HG02938 (cell line): ENCODE measurements around the gene HCN2.
"Not testable (repeated sequence)": the region's sequence is repeated elsewhere in the genome, so short reads cannot be mapped to it uniquely, and the experiment has no call there.

Source experiments
- ATAC-seq: cut with Tn5 transposase; IDR thresholded peaks from one replicate; pipeline ENCODE4 v1.9.1; 2021; ENCODE audit warnings: mild to moderate bottlenecking, moderate library complexity; ENCODE audit not compliant: unreplicated experiment

Gene HCN2

DNA sequence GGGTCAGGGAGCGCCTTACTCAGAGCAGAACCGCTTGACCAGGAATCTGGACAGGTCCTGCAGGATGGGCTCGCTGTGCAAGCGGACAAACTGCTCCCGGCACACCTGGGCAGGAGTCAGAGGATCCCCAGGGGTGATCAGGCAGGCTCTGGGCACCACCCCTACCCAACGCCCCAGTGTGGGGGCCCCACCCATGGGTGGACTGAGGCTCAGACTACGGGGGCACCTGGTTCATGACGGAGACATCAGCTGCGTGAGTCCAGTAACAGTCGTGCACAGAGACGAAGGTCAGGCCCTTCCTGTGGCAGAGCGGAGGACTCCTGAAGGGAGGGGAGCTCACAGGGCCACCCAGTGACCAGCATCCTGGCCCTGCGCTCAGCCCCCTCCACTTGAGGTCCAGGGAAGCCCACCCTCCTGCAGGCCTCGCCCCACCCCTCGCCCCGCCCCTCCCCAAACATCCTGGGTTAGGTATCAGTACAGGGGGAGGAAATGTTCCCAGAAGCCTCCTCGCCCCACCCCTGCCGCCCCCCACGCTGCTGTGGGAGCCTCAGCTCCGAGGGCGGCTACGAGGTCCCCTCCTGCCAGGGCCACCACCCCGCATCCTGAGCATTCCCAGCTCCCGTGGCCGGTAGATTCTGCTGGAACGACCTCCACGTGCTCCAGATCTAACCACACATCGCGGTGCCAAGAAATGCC lies 28.0 kb downstream of the HCN2 start:
- ATAC-seq = no peak

DNA sequence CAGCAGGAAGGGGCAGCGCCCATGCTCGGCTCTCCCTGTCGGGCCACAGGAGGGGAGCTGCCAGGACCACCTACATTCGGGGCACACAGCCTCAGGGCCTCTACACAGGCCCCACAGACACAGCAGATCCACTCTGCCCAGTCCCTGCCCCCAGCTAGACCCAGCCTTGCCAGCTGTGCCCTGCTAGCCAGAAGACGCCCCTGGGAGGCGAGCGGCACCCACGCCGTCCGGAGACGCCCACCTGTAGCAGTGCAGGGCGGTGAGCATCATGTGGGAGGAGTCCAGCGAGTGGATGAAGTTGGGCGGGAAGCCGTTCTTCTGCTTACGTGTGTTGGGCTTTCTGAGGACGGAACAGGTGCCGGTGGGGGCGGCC lies 28.6 kb downstream of the HCN2 start:
- ATAC-seq = no peak

GRCh38 chr19:618674-619285 lies 29.1 kb downstream of the HCN2 start:
- no peak for ATAC-seq

GRCh38 chr19:619286-620002 lies 29.8 kb downstream of the HCN2 start:
- no peak for ATAC-seq

DNA sequence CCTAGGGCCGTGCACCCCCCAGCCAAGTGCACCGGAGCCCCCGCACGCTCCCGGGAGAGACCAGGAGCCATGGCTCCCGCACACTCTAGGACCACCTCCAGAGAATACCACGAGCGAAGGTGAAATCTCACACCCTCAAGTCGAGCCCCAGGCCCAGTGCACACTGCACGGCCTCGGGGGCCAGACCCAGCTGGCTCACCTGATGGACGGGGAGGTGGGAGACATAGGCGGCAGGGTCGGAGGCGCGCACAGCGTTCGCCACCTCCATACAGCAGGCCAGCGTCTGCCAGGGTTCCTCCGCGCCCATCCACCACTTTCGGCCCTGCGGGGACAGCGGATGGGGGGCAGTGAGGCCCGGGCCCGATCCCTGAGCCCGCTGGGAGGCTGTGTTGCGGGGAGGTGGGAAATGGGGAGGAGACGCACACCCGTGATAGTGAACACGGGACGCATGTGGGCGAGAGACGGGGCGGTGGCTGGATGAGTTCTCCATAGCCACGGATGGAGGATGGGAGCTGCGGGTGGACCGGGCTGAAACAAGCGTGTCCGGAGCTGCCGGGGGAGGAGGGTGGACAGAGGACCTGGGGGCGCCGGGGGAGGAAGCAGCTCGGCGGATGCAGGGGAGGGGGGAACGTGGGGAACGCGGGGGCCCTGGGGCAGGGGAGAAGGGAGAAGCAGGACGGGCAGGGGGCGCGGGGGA lies 30.6 kb downstream of the HCN2 start:
- no peak for ATAC-seq

DNA sequence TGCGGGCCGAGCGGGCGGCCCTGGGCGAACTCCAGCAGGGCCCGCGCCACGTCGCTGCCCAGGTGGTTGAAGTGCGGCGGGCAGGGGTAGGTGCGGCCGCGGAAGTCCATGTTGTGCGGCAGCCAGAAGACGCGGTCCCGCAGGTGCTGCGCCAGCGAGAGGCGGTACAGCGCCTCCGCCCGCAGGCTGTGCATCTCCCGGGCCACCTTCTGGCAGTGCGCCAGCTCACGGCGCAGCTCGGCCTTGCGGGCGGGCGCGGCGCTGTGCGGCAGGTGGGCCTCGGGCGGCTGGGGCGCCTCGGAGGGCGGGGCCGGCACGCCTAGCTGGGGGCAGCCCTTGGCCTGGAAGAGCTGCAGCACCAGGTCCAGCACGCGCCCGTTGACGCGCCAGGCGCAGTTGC lies 31.5 kb downstream of the HCN2 start:
- not testable (repeated sequence) for ATAC-seq

GRCh38 chr19:621819-622218 lies 32.1 kb downstream of the HCN2 start:
- ATAC-seq = no peak

- no peak for ATAC-seq
Measured at GRCh38 chr19:622666-623065, 33.0 kb downstream of the HCN2 start.

DNA sequence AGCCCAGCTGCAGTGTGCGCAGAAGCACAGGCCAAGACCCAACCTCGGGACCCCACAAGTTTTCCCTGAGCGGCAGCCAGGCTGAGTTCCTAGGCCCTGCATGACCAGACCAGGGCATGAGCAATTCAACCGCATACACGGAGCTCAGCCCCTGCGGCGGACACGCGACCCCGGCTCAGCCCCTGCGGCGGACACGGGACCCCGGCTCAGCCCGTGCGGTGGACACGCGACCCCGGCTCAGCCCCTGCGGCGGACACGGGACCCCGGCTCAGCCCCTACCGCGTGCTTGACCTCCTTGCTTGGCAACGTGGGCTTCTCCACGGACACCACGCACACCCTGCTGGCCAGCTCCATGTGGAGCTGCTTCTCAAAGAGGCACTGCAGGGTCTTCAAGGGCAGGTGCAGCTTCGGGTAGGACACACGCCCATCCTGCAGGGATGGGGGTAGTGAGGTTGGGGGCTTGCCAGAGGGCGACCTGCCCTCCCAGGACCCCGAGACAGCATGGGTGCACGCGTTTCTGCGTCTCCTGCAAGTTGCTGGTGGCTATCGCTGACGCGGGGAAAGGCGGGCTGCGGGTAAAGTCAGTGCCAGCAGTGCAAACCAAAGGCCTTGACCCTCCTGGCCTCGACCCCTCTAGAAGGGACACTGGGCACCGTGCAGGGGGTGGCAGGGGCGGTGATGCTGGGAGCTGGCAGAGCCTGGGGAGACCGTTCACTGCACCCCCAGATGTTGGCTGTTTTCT lies 33.7 kb downstream of the HCN2 start:
- no peak for ATAC-seq

DNA sequence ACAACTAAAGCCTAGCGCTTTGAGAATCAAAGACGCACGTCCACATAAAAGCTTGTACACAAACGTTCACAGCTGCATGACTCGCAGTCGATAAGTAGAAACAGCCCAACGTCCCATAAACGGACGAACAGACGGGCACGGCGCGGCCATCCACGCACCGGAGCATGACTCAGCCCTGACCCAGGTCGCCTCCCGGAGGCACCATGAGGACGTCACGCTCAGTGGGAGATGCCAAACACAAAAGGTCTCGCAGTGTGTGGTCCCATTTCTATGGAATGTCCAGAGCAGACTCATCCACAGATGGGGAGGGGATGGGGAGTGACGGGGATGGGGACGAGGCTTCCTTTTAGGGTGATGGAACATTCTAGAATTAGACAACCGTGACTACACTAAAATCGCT lies 34.3 kb downstream of the HCN2 start:
- no peak for ATAC-seq

- no peak for ATAC-seq
Measured at GRCh38 chr19:624433-625109, 34.9 kb downstream of the HCN2 start.

- ATAC-seq = no peak
Measured at GRCh38 chr19:625257-625656, 35.6 kb downstream of the HCN2 start.

DNA sequence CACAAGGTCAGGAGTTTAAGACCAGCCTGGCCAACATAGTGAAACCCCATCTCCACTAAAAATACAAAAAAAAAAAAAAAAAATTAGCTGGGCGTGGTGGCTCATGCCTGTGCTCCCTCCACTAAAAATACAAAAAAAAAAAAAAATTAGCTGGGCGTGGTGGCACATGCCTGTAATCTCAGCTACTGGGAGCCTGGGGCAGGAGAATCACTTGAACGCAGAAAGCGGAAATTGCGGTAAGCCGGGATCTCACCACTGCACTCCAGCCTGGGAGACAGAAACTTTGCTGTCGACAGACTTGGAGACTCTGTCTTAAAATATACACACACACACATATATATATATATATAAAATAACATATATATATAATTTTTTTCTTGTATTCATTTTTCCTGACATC lies 36.9 kb downstream of the HCN2 start:
- ATAC-seq = not testable (repeated sequence)

GRCh38 chr19:628168-628567 lies 38.5 kb downstream of the HCN2 start:
- ATAC-seq = no peak

- not testable (repeated sequence) for ATAC-seq
Measured at GRCh38 chr19:629515-629914, 39.8 kb downstream of the HCN2 start.

DNA sequence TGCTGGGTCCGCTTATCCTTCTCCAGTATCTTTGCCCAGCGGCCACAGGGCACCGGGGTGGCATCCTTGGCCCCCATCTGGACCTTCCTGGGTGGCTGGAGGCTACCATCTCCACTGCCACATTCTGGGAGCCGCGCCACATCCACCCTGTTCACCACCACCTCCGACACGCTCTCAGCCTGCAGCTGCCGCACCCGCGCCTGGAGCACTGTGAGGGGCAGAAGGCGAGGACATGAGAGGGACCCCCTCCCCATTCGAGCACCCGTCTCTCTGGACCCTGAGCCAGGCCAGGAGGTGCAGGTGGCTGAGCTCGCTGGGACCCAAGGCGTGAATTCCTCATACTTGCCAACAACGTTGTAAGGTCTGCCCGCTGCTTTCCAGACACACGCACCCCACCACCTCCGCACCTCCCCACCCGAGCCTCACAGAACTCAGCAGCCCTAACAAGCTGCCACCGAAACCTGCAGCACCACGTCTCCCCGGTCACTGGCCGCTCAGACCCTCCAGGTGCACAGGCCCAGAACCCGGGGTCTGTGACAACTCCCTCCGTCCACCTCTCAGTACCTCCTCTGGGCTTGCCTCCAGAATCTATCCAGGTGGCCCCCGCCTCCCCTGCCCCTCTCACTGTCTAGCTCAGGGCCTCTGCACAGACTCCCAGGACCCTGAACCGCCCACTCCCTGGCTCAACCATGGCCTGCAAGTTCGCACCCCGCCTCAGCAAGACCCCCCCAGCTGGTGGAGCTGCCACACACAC lies 40.5 kb downstream of the HCN2 start:
- no peak for ATAC-seq

- no peak for ATAC-seq
Measured at GRCh38 chr19:632579-633067, 42.9 kb downstream of the HCN2 start.

DNA sequence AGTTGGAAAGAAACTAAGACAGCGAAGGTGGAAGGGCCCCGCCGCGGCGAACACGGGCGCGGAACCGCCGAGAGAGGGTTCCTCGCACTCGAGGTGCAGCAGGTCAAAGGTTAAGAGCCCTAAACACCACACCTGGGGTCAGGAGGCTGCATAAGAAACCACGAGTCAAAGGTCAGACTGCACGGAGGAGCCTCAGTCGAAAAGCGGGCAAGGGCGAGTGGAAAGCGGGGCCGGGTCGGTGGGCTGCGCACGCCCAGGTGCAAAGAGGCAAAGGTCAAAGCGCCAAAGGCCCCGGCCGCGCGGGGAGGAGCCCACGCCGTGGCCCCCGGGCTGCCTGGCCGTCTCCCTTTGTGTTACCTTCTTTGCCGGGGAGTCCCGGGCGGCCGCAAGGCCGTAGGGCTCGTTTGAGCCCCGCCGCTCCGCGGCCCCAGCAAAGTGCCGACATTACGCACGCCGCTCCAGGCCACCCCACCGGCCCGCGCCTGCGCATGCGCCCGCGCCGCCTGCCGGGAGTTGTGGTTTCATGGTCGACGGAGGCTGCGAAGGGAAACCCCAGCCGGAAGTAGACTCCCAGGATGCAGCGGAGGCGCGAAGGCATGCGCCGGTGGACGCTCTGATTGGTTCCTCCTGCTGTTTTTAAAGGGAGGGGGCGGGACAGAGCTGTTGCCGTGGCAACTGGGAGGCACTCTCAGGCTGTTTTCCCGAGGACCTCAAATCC lies 43.5 kb downstream of the HCN2 start, which contains the start of gene POLRMT:
Gene POLRMT, minus strand, starts transcription at position 470 of the 718 bp plus-strand sequence. Its CDS starts 25 bp downstream, at position 445.
- peak; percentile 75 for ATAC-seq
